Pancreas (tissue), 10 donors: ENCODE results near the gene WDFY4. TPM values are rescaled to one million over a fixed set of nuclear protein-coding genes. Genes with fewer than 3 reads are reported as not detected.

Source experiments
- ATAC-seq, 4 donors: fragments of 200-7000 bp; cut with Tn5 transposase; one replicate each; pipeline versions ENCODE4 v1.8.0 to v1.9.1; 2020; ENCODE audit warnings: mild to moderate bottlenecking in 4 of 4, moderate library complexity in 4 of 4
- DNase-seq, 6 donors: peaks; one replicate each; pipeline ENCODE4 v3.0.0-alpha.2; 2020
- FAIRE-seq: peaks from 2 replicates; lab custom pipeline; 2012; peaks lifted over from hg19 to GRCh38; lab: Jason Lieb, UNC
- H3K27ac ChIP-seq, 4 donors: fragments of 200-600 bp; sonication (generic); 1 replicate in 3 of 4; 2 replicates in 1 of 4; pipeline versions ENCODE4 v1.5.0 to v1.8.0; 2020
- H3K27me3 ChIP-seq, 4 donors: fragments of 200-600 bp; one replicate each; pipeline ENCODE4 v1.8.0; 2021
- H3K36me3 ChIP-seq, 3 donors: fragments of 200-600 bp; sonication (generic) in 1 of 3; one replicate each; pipeline versions ENCODE4 v1.5.0 to v1.8.0; 2020 to 2021
- H3K4me1 ChIP-seq, 3 donors: fragments of 200-600 bp; one replicate each; pipeline ENCODE4 v1.8.0; 2021
- H3K4me3 ChIP-seq, 4 donors: fragments of 200-600 bp; sonication (generic) in 2 of 4; one replicate each; pipeline versions ENCODE4 v1.5.0 to v1.8.0; 2020 to 2021
- H3K9me3 ChIP-seq, 4 donors: fragments of 200-600 bp; one replicate each; pipeline ENCODE4 v1.8.0; 2021
- CTCF ChIP-seq, 4 donors: fragments of 200-600 bp; sonication (generic) in 3 of 4; IDR thresholded peaks; one replicate each; pipeline versions ENCODE4 v1.5.0 to v1.8.0; 2021; ENCODE audit warnings: antibody characterized with exemption in 4 of 4
- WGBS, 2 donors: extraction: QIAGEN DNeasy Blood & Tissue Kit; methylation state at CpG; one replicate each; pipeline ENCODE4 v1.1.7; 2013; 5-methylcytosine and 5-hydroxymethylcytosine counted together
- intact Hi-C, 3 donors: fragments of 100-400 bp; cut with DNase I; formaldehyde crosslinking; loops; one replicate each; pipeline versions ENCODE4 v1.11.1 to v1.14.2; 2022
- polyA plus RNA-seq, 2 donors: library from polyadenylated mRNA; stranded (reverse); fragments of 200-250 nt; gene quantifications; one replicate each; pipeline ENCODE4 v1.2.3, GENCODE V29; 2013
- total RNA-seq, 6 donors: library from RNA; stranded (reverse); fragmentation: NEBNext Ultra II Directional in 4 of 6; extraction: Animal tissue kit (Norgen Biotek cat#: 25700) in 4 of 6; gene quantifications; one replicate each; pipeline versions ENCODE4 v1.2.1 to v1.2.4, GENCODE V29; 2021 to 2023
- donor health status: healthy with polysubstance abuse.
- donor health status: DM: no; HTN: no; CAD: no; lungs with moderate emphysema.
- donor health status: DM: no; HTN: no; CAD: no.
- donor health status: control.
- donor health status: control.
- donor health status: Bipolar disorder and iron deficiency.
- donor health status: DM: yes; HTN: yes; CAD: no.
- donor health status: DM: no; HTN: no; CAD: no.
- donor health status: DM: no; HTN: no; CAD: no.
- donor health status: DM: yes; HTN: yes; CAD: no.

Gene WDFY4
- total and polyA plus RNA-seq, 8 donors: 0.14 to 8.4 (median 0.72) TPM

- ATAC-seq (no peak), DNase-seq (no peak), FAIRE-seq (no peak)
- Histone ChIP-seq H3K9me3 (no peaks in the 10 kb centered on the region), H3K4me3 (no peak overlapping the region), H3K4me1 (no peaks in the 10 kb centered on the region), H3K36me3 (no peaks in the 10 kb centered on the region), H3K27ac (no peak overlapping the region), H3K27me3 (no peaks in the 10 kb centered on the region)
- WGBS, 2 donors: 78 to 85% methylated on average over 10 of the region's 10 CpGs
- no peak for TF ChIP-seq CTCF (IDR thresholded peaks at IDR 0.05)
- intact Hi-C loops: no loop called here
Observed at GRCh38 chr10:48943096-48943495, 258.4 kb downstream of the WDFY4 start.

GRCh38 chr10:48944171-48944570, 259.5 kb downstream of the WDFY4 start:
- no peak for TF ChIP-seq CTCF (IDR thresholded peaks at IDR 0.05)
- no peaks in the 10 kb centered on the region for H3K36me3 ChIP-seq
- no peak for DNase-seq
- H3K4me3 ChIP-seq: no peak overlapping the region
- intact Hi-C loops: no loop called here
- H3K4me1 ChIP-seq: no peaks in the 10 kb centered on the region
- ATAC-seq: no peak
- H3K27me3 ChIP-seq: no peaks in the 10 kb centered on the region
- no peak overlapping the region for H3K27ac ChIP-seq
- no peak for FAIRE-seq
- H3K9me3 ChIP-seq: no peaks in the 10 kb centered on the region
- WGBS, 2 donors: 75 to 80% methylated on average over 3 of the region's 3 CpGs

GRCh38 chr10:48945441-48946130, 260.9 kb downstream of the WDFY4 start:
- 62 to 65% methylated on average over 6 of the region's 6 CpGs for WGBS, 2 donors
- Histone ChIP-seq H3K4me3 (no peak overlapping the region), H3K27me3 (no peaks in the 10 kb centered on the region), H3K4me1 (no peaks in the 10 kb centered on the region), H3K36me3 (no peaks in the 10 kb centered on the region), H3K9me3 (no peaks in the 10 kb centered on the region), H3K27ac (no peak overlapping the region)
- TF ChIP-seq CTCF (IDR thresholded peaks at IDR 0.05): no peak
- intact Hi-C loops: no loop called here
- no peak for DNase-seq
- ATAC-seq: no peak
- FAIRE-seq: no peak

- Histone ChIP-seq H3K27ac (no peak overlapping the region), H3K4me1 (no peaks in the 10 kb centered on the region), H3K4me3 (no peak overlapping the region), H3K36me3 (no peaks in the 10 kb centered on the region), H3K9me3 (no peaks in the 10 kb centered on the region), H3K27me3 (no peaks in the 10 kb centered on the region)
- intact Hi-C loops: no loop called here
- no peak for TF ChIP-seq CTCF (IDR thresholded peaks at IDR 0.05)
- no peak for ATAC-seq
- DNase-seq: no peak
- no peak for FAIRE-seq
- WGBS, 2 donors: 68 to 80% methylated on average over 5 of the region's 5 CpGs
Observed at GRCh38 chr10:48946332-48946731, 261.7 kb downstream of the WDFY4 start.

- Histone ChIP-seq H3K36me3 (no peaks in the 10 kb centered on the region), H3K4me3 (no peak overlapping the region), H3K4me1 (no peaks in the 10 kb centered on the region), H3K27me3 (no peaks in the 10 kb centered on the region), H3K9me3 (no peaks in the 10 kb centered on the region), H3K27ac (no peak overlapping the region)
- no peak for FAIRE-seq
- TF ChIP-seq CTCF (IDR thresholded peaks at IDR 0.05): no peak
- ATAC-seq: no peak
- intact Hi-C loops: no loop called here
- DNase-seq: no peak
- WGBS, 2 donors: 78 to 85% methylated on average over 12 of the region's 12 CpGs
Observed at GRCh38 chr10:48946891-48947500, 262.3 kb downstream of the WDFY4 start.
